Caki2 (cell line): Measurements from ENCODE around the gene CNPY1. TPM values are rescaled to one million over a fixed set of nuclear protein-coding genes. Genes with fewer than 3 reads are reported as not detected.

Source experiments
- DNase-seq: peaks from one replicate; pipeline ENCODE4 v3.0.0-alpha.2; 2015; ENCODE audit warnings: low read depth
- in situ Hi-C: cut with HindIII; loops from 2 replicates; pipeline ENCODE4 v1.10.0; 2016; ENCODE audit warnings: low sequenced_read_pairs, low pct_unique_long_range_greater_than_20kb, mixed read lengths
- total RNA-seq: library from RNA; depleted of rRNA; stranded (reverse); fragments of >200 nt; shearing (Covaris generic); gene quantifications from 2 replicates; pipeline ENCODE4 v1.2.3, GENCODE V29; 2014; ENCODE audit warnings: low replicate concordance

The CNPY1 gene
- total RNA-seq, 1 experiment from 2014 or later = not detected

- in situ Hi-C loops = no loop called here
- no peak for DNase-seq
These were observed 3.1 kb downstream of the CNPY1 start for GRCh38 chr7:155543011-155543876.

- in situ Hi-C loops = no loop called here
These were observed 4.2 kb downstream of the CNPY1 start for GRCh38 chr7:155541986-155542675.

GRCh38 chr7:155540553-155540952 is 5.8 kb downstream of the CNPY1 start:
- DNase-seq = no peak
- in situ Hi-C loops = no loop called here

More at GRCh38 chr7:155541986-155542675, 4.2 kb downstream of the CNPY1 start:
- no peak for DNase-seq

GRCh38 chr7:155538293-155538692 is 8.1 kb downstream of the CNPY1 start:
- in situ Hi-C loops = no loop called here
- no peak for DNase-seq

- in situ Hi-C loops = no loop called here
- no peak for DNase-seq
These were observed 9.9 kb downstream of the CNPY1 start for GRCh38 chr7:155536451-155536850.

- in situ Hi-C loops = no loop called here
- DNase-seq = no peak
These were observed 11.7 kb downstream of the CNPY1 start for GRCh38 chr7:155534691-155535090.

- in situ Hi-C loops = no loop called here
- DNase-seq = no peak
These were observed 12.3 kb downstream of the CNPY1 start for GRCh38 chr7:155533827-155534690.

GRCh38 chr7:155533120-155533826 is 13.1 kb downstream of the CNPY1 start:
- in situ Hi-C loops = no loop called here
- no peak for DNase-seq

- DNase-seq = no peak
- in situ Hi-C loops = no loop called here
These were observed 13.6 kb downstream of the CNPY1 start for GRCh38 chr7:155532792-155533119.

- in situ Hi-C loops = no loop called here
- no peak for DNase-seq
These were observed 14.7 kb downstream of the CNPY1 start for GRCh38 chr7:155531681-155532080.

- in situ Hi-C loops = no loop called here
- no peak for DNase-seq
These were observed 15.8 kb downstream of the CNPY1 start for GRCh38 chr7:155530601-155531000.

GRCh38 chr7:155529845-155530244 is 16.5 kb downstream of the CNPY1 start:
- in situ Hi-C loops = no loop called here
- no peak for DNase-seq

GRCh38 chr7:155529346-155529745 is 17.0 kb downstream of the CNPY1 start:
- DNase-seq = no peak
- in situ Hi-C loops = no loop called here

- no peak for DNase-seq
- in situ Hi-C loops = no loop called here
These were observed 18.7 kb downstream of the CNPY1 start for GRCh38 chr7:155527664-155528063.

- in situ Hi-C loops = no loop called here
- DNase-seq = no peak
These were observed 20.1 kb downstream of the CNPY1 start for GRCh38 chr7:155526225-155526624.

- in situ Hi-C loops = no loop called here
- no peak for DNase-seq
These were observed 22.3 kb downstream of the CNPY1 start for GRCh38 chr7:155524018-155524556.

- no peak for DNase-seq
- in situ Hi-C loops = no loop called here
These were observed 23.1 kb downstream of the CNPY1 start for GRCh38 chr7:155523168-155523675.
